Panc1 (cell line): ENCODE results near the gene GGTA1.

Source experiments
- CTCF ChIP-seq: fragments of 450-650 bp; IDR thresholded peaks from 2 replicates; pipeline ENCODE4 v1.5.1; 2017; ENCODE audit warnings: mild to moderate bottlenecking
- POLR2AphosphoS5 ChIP-seq: IDR thresholded peaks from 2 replicates; pipeline ENCODE4 v1.6.1; 2012; ENCODE audit warnings: mild to moderate bottlenecking, low read depth, low read length, moderate library complexity
- SIN3A ChIP-seq: IDR thresholded peaks from 2 replicates; pipeline ENCODE4 v1.6.1; 2012; ENCODE audit warnings: low read depth, mild to moderate bottlenecking, low read length, moderate library complexity, borderline replicate concordance; ENCODE audit not compliant: insufficient read depth
- TCF7L2 ChIP-seq: IDR thresholded peaks from 2 replicates; pipeline ENCODE4 v1.6.1; 2011; ENCODE audit warnings: mild to moderate bottlenecking, low read depth, low read length, inconsistent platforms
- TF ChIP-seq, protein P1 (sequence below), 2 experiments: IDR thresholded peaks; 2 replicates each; pipeline ENCODE4 v1.6.1; 2011 to 2012; ENCODE audit warnings: low read depth in 2 of 2, control low read depth in 1 of 2, low read length in 1 of 2, mild to moderate bottlenecking in 1 of 2, moderate library complexity in 1 of 2; ENCODE audit not compliant: insufficient read depth in 1 of 2

DNA sequence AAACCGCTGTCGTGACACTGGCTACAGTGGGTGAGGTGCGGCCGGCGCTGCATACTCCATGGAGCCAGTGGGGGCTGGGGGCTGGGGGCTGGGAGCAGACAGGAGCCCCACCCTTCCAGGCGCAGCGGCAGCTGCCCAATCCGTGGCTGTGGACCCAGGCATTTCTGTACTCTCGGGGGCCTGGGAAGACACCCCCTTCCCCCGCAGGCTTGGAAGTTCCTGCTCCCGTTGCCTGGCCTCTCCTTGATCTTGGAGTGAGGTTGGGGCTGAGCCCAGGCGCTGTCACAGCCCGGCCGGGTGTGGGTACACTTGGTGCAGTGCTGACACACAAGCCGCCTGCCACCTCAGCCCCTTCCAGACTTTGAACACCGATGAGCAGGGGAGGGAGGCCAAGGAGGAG is 27.7 kb upstream of the GGTA1 start:
- TF ChIP-seq CTCF = no peak
- TF ChIP-seq SIN3A = no peak
- TF ChIP-seq, protein P1, sequence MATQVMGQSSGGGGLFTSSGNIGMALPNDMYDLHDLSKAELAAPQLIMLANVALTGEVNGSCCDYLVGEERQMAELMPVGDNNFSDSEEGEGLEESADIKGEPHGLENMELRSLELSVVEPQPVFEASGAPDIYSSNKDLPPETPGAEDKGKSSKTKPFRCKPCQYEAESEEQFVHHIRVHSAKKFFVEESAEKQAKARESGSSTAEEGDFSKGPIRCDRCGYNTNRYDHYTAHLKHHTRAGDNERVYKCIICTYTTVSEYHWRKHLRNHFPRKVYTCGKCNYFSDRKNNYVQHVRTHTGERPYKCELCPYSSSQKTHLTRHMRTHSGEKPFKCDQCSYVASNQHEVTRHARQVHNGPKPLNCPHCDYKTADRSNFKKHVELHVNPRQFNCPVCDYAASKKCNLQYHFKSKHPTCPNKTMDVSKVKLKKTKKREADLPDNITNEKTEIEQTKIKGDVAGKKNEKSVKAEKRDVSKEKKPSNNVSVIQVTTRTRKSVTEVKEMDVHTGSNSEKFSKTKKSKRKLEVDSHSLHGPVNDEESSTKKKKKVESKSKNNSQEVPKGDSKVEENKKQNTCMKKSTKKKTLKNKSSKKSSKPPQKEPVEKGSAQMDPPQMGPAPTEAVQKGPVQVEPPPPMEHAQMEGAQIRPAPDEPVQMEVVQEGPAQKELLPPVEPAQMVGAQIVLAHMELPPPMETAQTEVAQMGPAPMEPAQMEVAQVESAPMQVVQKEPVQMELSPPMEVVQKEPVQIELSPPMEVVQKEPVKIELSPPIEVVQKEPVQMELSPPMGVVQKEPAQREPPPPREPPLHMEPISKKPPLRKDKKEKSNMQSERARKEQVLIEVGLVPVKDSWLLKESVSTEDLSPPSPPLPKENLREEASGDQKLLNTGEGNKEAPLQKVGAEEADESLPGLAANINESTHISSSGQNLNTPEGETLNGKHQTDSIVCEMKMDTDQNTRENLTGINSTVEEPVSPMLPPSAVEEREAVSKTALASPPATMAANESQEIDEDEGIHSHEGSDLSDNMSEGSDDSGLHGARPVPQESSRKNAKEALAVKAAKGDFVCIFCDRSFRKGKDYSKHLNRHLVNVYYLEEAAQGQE (IDR thresholded peaks at IDR 0.05; ENCODE audit: insufficient read depth in 1 of 2, low read depth in 2 of 2, low read length in 1 of 2) = no peak
- no peak for TF ChIP-seq TCF7L2
- TF ChIP-seq POLR2AphosphoS5 = no peak
